ENCODE results near the gene SLC12A1.

GRCh38 chr15:48281674-48282073 lies 75.6 kb downstream of the SLC12A1 start:
- TF ChIP-seq, protein P1, sequence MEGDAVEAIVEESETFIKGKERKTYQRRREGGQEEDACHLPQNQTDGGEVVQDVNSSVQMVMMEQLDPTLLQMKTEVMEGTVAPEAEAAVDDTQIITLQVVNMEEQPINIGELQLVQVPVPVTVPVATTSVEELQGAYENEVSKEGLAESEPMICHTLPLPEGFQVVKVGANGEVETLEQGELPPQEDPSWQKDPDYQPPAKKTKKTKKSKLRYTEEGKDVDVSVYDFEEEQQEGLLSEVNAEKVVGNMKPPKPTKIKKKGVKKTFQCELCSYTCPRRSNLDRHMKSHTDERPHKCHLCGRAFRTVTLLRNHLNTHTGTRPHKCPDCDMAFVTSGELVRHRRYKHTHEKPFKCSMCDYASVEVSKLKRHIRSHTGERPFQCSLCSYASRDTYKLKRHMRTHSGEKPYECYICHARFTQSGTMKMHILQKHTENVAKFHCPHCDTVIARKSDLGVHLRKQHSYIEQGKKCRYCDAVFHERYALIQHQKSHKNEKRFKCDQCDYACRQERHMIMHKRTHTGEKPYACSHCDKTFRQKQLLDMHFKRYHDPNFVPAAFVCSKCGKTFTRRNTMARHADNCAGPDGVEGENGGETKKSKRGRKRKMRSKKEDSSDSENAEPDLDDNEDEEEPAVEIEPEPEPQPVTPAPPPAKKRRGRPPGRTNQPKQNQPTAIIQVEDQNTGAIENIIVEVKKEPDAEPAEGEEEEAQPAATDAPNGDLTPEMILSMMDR (IDR thresholded peaks at IDR 0.05; ENCODE audit: low read length) = no peak
- no peak for TF ChIP-seq EZH2 (IDR thresholded peaks at IDR 0.05; ENCODE audit: borderline replicate concordance, low read length)
